ENCODE results near the gene OR4C15. TPM values are rescaled to one million over a fixed set of nuclear protein-coding genes. Genes with fewer than 3 reads are reported as not detected.

The OR4C15 gene
- not detected for polyA plus RNA-seq (2013, experiment 1 of 4)
- polyA plus RNA-seq (2013, experiment 2 of 4) = not detected
- polyA plus RNA-seq (2013, experiment 3 of 4) = not detected
- not detected for polyA plus RNA-seq (2013, experiment 4 of 4)

DNA sequence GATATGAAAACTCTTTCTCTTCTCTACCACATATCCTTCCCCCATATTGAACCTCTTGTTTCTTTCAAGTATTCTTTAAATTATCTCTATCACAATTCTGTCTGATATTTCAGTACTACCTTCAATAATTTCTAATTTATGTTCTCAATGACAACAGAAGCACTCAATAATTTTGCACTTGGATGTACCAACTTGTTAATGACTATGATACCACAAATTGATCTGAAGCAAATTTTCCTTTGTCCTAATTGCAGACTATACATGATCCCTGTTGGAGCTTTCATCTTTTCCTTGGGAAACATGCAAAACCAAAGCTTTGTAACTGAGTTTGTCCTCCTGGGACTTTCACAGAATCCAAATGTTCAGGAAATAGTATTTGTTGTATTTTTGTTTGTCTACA, at the start of gene OR4C15:
TSS of gene OR4C15 (plus strand) at position 301 of the 400 bp plus-strand sequence. CDS start at position 301, 0 bp downstream.
- H3K27me3 ChIP-seq (ENCODE audit: control insufficient read depth, insufficient read depth, low read length, poor library complexity, severe bottlenecking) = no peaks in the 10 kb centered on the region
- H3K4me1 ChIP-seq (ENCODE audit: control insufficient read depth, insufficient read depth, low read length) = no peaks in the 10 kb centered on the region
- no peaks in the 10 kb centered on the region for H3K36me3 ChIP-seq (ENCODE audit: control insufficient read depth, insufficient read depth, low read length)
- peaks cover 9% of the 10 kb centered on the region for H3K9me3 ChIP-seq (ENCODE audit: control insufficient read depth, low read length)
- no peak within 1 kb of the TSS for H3K27ac ChIP-seq (ENCODE audit: insufficient read depth, low read depth, low read length, poor library complexity, severe bottlenecking)
- no peak within 1 kb of the TSS for H3K4me3 ChIP-seq (ENCODE audit: insufficient read depth, low read depth, low read length)

DNA sequence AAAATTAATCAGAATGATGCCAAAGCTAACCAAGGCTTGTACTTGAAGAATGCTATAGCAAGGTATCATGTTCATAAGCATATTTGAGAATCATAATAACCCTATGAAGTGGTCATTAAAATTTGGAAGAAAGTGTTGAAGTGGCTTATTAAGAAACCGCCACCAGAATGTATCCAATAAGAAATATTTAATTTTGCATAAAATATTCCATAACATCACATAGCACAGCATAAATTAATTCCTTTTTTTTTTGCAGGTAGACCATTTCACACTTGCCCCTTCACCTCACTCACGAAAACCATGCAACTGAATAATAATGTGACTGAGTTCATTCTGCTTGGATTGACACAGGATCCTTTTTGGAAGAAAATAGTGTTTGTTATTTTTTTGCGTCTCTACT, 17.6 kb downstream of the OR4C15 start, which contains the start of gene OR4C16:
TSS of gene OR4C16 (plus strand) at position 301 of the 400 bp plus-strand sequence. CDS start at position 301, 0 bp downstream.
- Histone ChIP-seq H3K4me1 (ENCODE audit: control insufficient read depth, insufficient read depth, low read length) (no peaks in the 10 kb centered on the region), H3K4me3 (ENCODE audit: insufficient read depth, low read depth, low read length) (no peak within 1 kb of the TSS), H3K27me3 (ENCODE audit: control insufficient read depth, insufficient read depth, low read length, poor library complexity, severe bottlenecking) (no peaks in the 10 kb centered on the region), H3K9me3 (ENCODE audit: control insufficient read depth, low read length) (peaks cover 9% of the 10 kb centered on the region), H3K36me3 (ENCODE audit: control insufficient read depth, insufficient read depth, low read length) (no peaks in the 10 kb centered on the region), H3K27ac (ENCODE audit: insufficient read depth, low read depth, low read length, poor library complexity, severe bottlenecking) (no peak within 1 kb of the TSS)
- 82 to 85% methylated on average over 2 of the region's 3 CpGs for WGBS, 2 experiments

- Histone ChIP-seq H3K9me3 (ENCODE audit: control insufficient read depth, low read length) (peaks cover 9% of the 10 kb centered on the region), H3K4me1 (ENCODE audit: control insufficient read depth, insufficient read depth, low read length) (no peaks in the 10 kb centered on the region), H3K27me3 (ENCODE audit: control insufficient read depth, insufficient read depth, low read length, poor library complexity, severe bottlenecking) (no peaks in the 10 kb centered on the region), H3K36me3 (ENCODE audit: control insufficient read depth, insufficient read depth, low read length) (no peaks in the 10 kb centered on the region), H3K27ac (ENCODE audit: insufficient read depth, low read depth, low read length, poor library complexity, severe bottlenecking) (no peak overlapping the region), H3K4me3 (ENCODE audit: insufficient read depth, low read depth, low read length) (no peak overlapping the region)
- 36% methylated on average over 1 of the region's 1 CpG; no CpG with 5 or more reads in 1 of the 2 experiments for WGBS, 2 experiments
Measured at GRCh38 chr11:55572548-55572947, 18.3 kb downstream of the OR4C15 start.

All from ectodermal cell (in vitro differentiated cells).